Measurements from ENCODE around the gene TMEM108.

The TMEM108 gene

DNA sequence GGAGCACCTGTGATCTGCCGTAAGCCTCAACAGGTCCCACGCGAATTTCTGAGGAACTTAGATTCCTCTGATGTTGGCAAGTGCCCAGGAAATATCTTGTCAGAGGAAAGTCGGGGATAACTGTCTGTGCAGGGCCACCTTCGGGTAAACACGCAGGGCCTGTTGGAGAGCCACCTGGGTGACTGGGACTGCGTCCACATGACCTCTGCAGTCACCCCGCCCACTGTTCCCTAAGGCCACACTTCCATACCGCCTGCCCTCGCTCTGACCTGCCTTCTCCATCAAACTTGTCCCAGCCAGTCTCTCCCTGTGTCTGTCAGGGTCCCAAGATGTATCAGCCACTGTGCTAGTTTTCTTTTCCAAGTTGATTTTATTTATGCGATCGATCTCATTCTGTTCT lies 390.4 kb downstream of the TMEM108 start:
- Mint-ChIP-seq H3K9me3 (ENCODE audit: low read depth) (no peaks in the 10 kb centered on the region), H3K4me1 (ENCODE audit: low read depth) (peaks cover 3% of the 10 kb centered on the region), H3K27ac (no peak overlapping the region), H3K36me3 (peaks cover 5% of the 10 kb centered on the region), H3K4me3 (no peak overlapping the region), H3K27me3 (no peaks in the 10 kb centered on the region)

DNA sequence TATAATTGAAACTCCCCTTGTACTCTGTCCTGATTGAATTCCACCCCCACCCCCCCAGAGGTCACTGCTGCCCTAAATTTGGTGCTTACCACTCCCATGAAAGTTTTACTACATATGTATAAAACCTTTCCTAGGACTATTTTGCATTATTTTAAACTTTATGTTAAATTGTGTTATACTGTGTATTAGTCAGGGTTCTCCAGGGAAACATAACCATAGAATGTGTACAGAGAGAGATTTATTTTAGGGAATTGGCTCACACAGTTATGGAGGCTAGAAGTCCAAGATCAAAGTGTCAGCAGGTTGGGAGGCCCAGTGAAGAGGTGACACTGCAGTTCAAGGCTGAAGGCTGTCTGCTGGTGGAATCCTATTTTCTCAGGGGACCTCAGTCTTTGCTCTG lies 390.9 kb downstream of the TMEM108 start:
- H3K4me1 Mint-ChIP-seq (ENCODE audit: low read depth): no peaks in the 10 kb centered on the region
- H3K27me3 Mint-ChIP-seq: no peaks in the 10 kb centered on the region
- no peak overlapping the region for H3K27ac Mint-ChIP-seq
- H3K4me3 Mint-ChIP-seq: no peak overlapping the region
- peaks cover 5% of the 10 kb centered on the region for H3K36me3 Mint-ChIP-seq
- H3K9me3 Mint-ChIP-seq (ENCODE audit: low read depth): no peaks in the 10 kb centered on the region

DNA sequence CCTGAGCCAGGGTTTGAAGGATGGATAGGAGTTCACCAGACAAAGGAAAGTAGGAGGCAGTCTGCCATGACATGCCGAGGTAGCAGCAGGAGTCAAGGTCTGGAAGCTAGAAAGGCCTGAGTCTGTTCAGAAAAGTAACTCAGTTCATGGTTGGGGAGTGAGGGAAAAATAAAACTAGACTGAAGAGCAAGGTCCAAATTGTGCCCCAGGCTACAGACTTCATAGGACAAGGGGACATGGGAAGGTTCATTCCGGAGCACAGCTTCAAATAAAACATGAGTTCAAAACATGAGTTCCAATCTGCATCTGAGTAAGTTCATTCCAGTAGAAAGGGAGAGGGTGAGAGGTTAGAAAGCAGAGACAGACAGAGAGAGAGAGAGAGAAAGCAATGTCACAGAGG lies 401.4 kb downstream of the TMEM108 start:
- Mint-ChIP-seq H3K27me3 (no peaks in the 10 kb centered on the region), H3K9me3 (ENCODE audit: low read depth) (peaks cover 8% of the 10 kb centered on the region), H3K27ac (no peak overlapping the region), H3K4me1 (ENCODE audit: low read depth) (peaks cover 22% of the 10 kb centered on the region), H3K36me3 (peaks cover 10% of the 10 kb centered on the region), H3K4me3 (no peak overlapping the region)

DNA sequence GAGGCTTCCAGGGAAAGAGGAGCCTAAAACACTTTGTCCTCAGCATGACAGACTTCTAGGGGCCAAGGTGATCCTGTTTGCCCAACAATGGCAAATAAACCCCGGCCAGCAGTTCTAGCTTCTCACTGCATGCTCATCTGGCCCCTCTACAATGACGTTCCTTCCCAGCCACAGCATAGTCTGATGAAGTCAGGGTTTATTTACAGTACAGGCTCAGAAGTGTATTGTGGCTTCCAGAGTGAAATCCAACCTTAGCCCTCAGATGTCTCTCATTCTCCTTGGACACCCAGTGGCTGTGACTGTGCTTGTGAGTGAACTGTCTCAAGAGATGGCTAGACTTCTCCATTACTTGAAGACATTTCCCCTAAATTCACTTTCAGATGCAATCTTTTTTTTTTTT lies 402.5 kb downstream of the TMEM108 start:
- Mint-ChIP-seq H3K36me3 (peaks cover 10% of the 10 kb centered on the region), H3K9me3 (ENCODE audit: low read depth) (peaks cover 8% of the 10 kb centered on the region), H3K4me3 (no peak overlapping the region), H3K4me1 (ENCODE audit: low read depth) (peaks cover 22% of the 10 kb centered on the region), H3K27ac (no peak overlapping the region), H3K27me3 (no peaks in the 10 kb centered on the region)

DNA sequence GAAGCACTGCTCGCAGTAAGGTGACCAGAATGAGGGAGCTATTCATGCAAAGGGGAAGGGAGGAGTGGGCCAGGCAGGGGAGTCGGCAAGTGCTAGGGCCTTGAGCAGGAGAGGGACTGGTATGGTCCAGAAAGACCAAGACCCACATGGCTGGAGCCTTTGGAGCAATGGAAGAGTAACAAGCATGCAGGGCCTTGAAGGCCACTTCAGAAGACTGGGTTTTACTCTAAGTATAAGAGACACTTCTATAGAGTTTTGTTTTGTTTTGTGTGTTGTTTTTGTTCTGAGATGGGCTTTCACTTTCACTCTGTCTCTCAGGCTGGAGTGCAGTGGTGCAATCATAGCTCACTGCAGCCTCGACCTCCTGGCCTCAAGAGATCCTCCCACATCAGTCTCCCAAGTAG lies 403.7 kb downstream of the TMEM108 start:
- Mint-ChIP-seq H3K4me1 (ENCODE audit: low read depth) (peaks cover 22% of the 10 kb centered on the region), H3K4me3 (peak overlapping the region; percentile 81), H3K27ac (peak overlapping the region; percentile 75)

DNA sequence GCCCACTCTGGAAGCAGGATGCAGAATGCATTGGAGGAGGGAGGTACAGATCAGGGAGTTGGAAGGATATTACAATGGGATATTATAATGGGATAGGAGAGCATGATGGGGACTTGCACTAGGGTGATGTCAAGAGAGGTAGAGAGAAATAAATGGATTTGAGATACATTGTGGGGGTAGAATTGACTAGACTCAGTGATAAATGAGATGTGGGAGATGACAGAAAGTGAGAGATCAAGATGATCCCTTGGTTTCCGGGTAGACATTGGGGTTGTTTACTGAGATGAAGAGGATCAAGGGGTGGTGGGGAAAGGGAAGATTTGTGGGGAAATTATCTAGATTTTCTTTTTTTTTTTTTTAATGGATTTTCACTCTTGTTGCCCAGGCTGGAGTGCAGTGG lies 404.3 kb downstream of the TMEM108 start:
- Mint-ChIP-seq H3K9me3 (ENCODE audit: low read depth) (peaks cover 8% of the 10 kb centered on the region), H3K27ac (no peak overlapping the region), H3K4me3 (peak overlapping the region; percentile 81), H3K4me1 (ENCODE audit: low read depth) (peaks cover 22% of the 10 kb centered on the region), H3K27me3 (no peaks in the 10 kb centered on the region), H3K36me3 (peaks cover 10% of the 10 kb centered on the region)

More for the DNA sequence above, 403.7 kb downstream of the TMEM108 start:
- Mint-ChIP-seq H3K27me3 (no peaks in the 10 kb centered on the region), H3K36me3 (peaks cover 10% of the 10 kb centered on the region), H3K9me3 (ENCODE audit: low read depth) (peaks cover 8% of the 10 kb centered on the region)

DNA sequence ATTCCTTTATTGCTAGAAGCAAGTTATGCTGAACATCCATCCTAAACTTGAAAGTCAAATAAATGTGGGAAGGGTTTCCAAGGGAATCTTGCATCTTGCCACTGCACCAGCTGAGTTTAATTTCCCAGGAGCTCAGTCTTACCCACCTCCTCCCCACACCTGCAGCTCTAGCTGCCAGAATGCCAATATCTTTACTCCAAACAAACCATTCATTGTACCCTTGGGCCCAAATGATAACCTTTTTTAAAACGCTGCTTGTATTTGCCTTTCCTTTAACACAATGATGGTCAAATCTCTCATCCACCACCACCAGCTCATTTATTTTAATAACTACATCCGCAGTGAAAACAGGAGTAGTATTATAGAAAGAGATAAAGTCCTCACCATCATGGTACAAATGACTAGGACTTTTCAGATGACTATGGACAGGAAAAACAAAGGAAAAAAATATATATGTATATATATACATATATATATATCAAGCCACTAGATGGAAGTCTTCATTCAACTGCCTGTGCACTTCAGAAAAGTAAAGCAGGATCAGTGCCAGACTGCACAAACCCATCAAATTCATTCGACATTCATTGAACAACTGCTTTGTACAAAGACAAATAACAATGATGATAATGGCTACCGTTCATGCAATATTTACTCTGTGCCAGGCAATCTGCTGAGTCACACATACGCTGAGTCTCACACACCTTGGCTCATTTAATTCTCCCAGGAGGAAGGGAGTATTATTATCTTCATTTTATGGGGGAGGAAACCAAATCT lies 405.6 kb downstream of the TMEM108 start:
- Mint-ChIP-seq H3K36me3 (peaks cover 10% of the 10 kb centered on the region), H3K27ac (no peak overlapping the region), H3K4me3 (no peak overlapping the region), H3K9me3 (ENCODE audit: low read depth) (peaks cover 8% of the 10 kb centered on the region), H3K4me1 (ENCODE audit: low read depth) (peaks cover 31% of the 10 kb centered on the region), H3K27me3 (no peaks in the 10 kb centered on the region)

DNA sequence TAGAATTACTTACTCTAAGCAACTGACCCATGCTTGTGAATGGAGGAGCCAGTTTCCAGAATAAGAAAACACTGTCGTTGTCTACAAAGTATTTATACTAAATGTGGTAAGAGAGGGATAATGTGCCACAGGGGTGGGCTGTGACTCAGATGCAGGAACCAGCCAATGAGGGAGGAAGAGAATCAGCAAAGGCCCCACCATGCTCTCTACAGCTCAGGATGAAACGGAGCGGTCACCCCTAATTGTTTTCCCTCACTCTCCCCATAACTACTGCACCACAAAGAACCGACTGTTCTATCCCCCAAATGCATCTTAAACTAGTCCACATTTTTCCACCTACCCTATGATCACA lies 406.2 kb downstream of the TMEM108 start:
- Mint-ChIP-seq H3K9me3 (ENCODE audit: low read depth) (peaks cover 5% of the 10 kb centered on the region), H3K4me1 (ENCODE audit: low read depth) (peaks cover 36% of the 10 kb centered on the region), H3K27me3 (no peaks in the 10 kb centered on the region), H3K36me3 (peaks cover 5% of the 10 kb centered on the region), H3K27ac (no peak overlapping the region), H3K4me3 (no peak overlapping the region)

DNA sequence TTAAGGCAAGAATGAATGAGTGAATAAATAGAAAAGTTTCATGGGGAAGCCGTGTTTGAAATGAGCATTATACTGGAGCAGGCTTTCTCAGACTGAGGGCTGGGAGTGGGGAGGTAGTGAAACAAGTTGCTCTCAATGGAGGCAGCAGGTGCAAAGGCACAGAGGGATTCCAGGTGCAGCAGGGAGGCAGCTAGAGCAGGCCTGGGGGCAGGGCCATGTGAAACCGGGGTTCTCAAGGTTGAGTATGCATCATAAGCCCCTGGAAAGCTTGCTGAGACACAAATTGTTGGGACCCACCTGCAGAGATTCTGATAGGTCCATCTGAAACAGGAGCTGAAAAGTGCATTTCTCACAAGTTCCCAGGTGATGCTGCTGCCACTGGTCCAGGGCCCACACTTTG lies 406.9 kb downstream of the TMEM108 start:
- H3K27ac Mint-ChIP-seq: no peak overlapping the region
- H3K9me3 Mint-ChIP-seq (ENCODE audit: low read depth): no peaks in the 10 kb centered on the region
- no peak overlapping the region for H3K4me3 Mint-ChIP-seq
- H3K36me3 Mint-ChIP-seq: no peaks in the 10 kb centered on the region
- no peaks in the 10 kb centered on the region for H3K27me3 Mint-ChIP-seq
- peaks cover 36% of the 10 kb centered on the region for H3K4me1 Mint-ChIP-seq (ENCODE audit: low read depth)
